ENCODE results near the gene GFOD2. TPM values are rescaled to one million over a fixed set of nuclear protein-coding genes. Genes with fewer than 3 reads are reported as not detected.

Gene GFOD2
- 10.5 and 11.2 TPM in 2 replicates for total RNA-seq
- 13.5 TPM for polyA plus RNA-seq (2012)

GRCh38 chr16:67719048-67719777 lies at the start of gene GFOD2:
Gene GFOD2 (minus strand): TSS chr16:67719316. CDS start chr16:67685715, 33,601 bp downstream.
- peak; percentile 95 for DNase-seq (ENCODE audit: low read depth)

DNA sequence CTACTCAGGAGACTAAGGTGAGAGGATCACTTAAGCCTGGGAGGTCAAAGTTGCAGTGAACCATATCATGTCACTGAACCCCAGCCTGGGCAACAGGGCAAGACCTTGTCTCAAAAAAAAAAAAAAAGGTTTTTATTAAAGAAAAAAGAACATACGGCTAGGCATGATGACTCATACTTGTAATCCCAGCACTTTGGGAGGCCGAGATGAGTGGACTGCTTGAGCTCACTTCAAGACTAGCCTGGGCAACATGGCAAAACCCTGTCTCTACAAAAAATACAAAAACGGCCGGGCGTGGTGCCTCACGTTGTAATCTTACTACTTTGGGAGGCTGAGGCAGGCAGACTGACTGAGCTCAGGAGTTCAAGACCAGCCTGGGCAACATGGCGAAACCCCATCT lies 48.8 kb upstream of the GFOD2 start:
- DNase-seq (ENCODE audit: low read depth), result peak; percentile 53

DNA sequence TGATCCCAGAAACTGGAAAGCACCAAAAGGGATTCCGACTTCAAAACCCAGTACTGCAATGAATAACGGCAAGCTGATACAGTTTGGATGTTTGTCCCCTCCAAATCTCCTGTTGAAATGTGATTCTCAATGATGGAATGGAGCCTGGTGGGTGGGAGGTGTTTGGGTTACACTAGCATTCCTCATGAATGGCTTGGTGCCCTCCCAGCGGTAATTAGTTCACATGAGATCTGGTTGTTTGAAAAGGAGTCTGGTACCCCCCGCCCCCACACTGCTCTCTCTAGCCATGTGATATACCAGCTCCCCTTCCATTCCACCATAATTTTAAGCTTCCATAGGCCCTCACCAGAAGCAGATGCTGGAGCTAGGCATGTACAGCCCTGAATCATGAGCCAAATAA lies 47.2 kb upstream of the GFOD2 start:
- no peak for DNase-seq (ENCODE audit: low read depth)

DNA sequence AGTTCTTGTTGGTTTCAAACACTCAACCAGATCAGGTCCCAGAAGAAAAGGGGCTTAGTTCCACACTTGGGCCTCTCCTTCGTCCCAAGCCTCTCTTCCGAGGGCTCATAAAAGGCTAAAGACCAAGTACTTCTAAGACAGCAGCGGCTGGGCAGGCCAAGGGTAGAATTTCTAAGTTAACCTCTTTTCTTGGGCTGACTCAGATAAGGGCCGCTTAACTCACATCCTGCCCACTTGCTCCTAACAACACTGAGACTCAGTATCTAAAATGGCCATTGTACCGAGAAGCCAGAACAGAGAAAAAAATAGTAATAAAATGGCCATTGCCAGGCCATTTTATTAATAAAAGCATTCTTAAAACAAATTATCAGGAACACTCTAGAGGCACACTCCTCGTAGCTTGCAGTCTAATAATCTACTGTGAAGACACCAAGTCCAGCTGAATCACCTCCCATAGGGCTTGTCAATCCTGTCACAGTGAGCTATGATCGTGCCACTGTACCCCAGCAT lies 45.1 kb upstream of the GFOD2 start:
- DNase-seq (ENCODE audit: low read depth), result no peak

- DNase-seq (ENCODE audit: low read depth), result no peak
Observed at GRCh38 chr16:67763066-67763465, 44.0 kb upstream of the GFOD2 start.

GRCh38 chr16:67762385-67762784 lies 43.3 kb upstream of the GFOD2 start:
- no peak for DNase-seq (ENCODE audit: low read depth)

GRCh38 chr16:67761924-67762323 lies 42.8 kb upstream of the GFOD2 start:
- no peak for DNase-seq (ENCODE audit: low read depth)

DNA sequence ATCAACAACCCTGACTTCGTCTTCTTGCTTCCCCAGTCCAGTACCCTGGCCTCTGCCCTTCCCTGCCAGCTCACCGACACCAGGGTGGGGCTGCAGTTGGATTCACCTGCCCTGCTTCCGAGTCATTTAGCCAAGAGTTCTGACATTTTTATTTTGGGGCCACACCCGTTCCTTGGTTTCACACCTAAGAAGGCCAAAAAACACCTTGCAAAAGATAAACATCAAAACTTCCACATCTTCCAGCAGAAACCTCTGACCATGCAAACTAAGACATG lies 41.8 kb upstream of the GFOD2 start:
- DNase-seq (ENCODE audit: low read depth), result no peak

- no peak for DNase-seq (ENCODE audit: low read depth)
Observed at GRCh38 chr16:67760206-67760955, 41.3 kb upstream of the GFOD2 start.

DNA sequence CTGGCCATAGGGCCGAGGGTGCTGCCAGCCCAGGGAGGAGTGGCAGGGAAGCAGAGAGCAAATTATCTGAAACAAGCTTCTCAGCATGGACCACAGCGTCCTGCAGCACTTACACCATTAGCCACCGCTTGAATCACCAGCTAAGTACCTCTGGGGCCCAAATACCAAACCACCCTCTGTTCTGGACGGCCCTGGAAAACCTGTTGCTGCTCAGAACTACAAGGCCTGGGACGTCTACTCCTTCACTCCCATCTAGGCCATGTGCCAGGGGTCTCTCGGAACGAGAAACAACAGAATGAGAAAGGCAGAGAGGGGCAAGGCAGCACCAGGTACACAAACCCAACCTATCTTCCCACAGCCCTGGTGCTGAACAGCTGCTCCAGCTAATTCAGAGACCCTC lies 39.9 kb upstream of the GFOD2 start:
- DNase-seq (ENCODE audit: low read depth), result no peak

DNA sequence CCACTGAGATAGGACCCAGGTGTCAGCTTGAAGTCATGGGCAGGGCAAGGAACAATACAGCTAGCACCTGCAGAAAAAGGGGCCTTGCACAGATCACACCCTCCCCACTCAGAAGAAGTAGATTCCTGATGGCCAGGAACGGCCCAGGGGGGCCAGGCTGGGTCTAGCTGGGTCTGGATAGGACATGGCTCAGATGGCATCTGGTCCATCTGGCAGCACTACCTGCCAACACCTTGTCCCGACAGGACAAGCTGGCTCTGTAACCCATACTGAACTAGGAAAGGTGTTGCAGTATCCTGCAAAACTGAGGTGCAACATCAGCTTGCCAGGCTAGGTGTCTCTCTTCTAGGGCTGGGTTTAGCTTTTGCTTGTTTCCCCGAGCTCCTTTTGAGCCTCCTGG lies 38.9 kb upstream of the GFOD2 start:
- no peak for DNase-seq (ENCODE audit: low read depth)

DNA sequence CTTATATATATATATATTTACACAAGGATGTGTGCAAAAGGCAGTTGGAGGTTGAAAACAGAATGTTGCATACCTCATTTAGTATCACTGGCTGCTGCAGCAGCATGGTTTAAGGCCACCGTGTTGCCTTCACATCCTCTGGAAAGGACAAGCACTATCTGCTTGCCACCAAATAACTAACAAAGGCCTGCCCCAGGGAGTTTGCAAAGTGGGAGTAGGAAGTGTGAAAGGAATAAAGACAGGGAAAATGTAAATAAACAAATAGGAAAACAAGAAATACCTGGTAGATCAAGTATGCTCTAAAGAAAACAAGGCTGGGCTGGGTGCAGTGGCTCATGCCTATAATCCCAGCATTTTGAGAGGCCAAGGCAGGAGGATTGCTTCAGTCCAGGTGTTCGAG lies 33.5 kb upstream of the GFOD2 start:
- DNase-seq (ENCODE audit: low read depth), result no peak

- DNase-seq (ENCODE audit: low read depth), result peak; percentile 59
Observed at GRCh38 chr16:67751331-67751730, 32.2 kb upstream of the GFOD2 start.

DNA sequence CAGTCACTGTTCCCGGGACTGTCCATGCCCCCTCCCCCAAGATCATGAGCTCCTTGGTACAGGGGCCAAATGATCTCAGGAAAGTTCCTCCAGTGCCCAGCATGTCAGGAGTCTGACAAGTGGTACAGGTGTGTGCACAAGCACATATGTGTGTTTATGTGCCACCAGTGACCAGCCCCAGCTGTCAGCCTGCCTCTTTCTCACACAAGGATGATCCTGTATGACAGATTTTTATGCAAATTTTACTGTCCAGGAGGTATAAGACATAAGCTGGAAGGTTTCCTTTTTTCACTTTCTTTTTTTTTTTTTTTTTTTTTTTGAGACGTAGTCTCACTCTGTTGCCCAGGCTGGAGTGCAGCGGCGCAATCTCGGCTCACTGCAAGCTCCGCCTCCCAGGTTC lies 31.4 kb upstream of the GFOD2 start:
- no peak for DNase-seq (ENCODE audit: low read depth)

- no peak for DNase-seq (ENCODE audit: low read depth)
Observed at GRCh38 chr16:67749436-67750078, 30.4 kb upstream of the GFOD2 start.

- no peak for DNase-seq (ENCODE audit: low read depth)
Observed at GRCh38 chr16:67748834-67749233, 29.7 kb upstream of the GFOD2 start.

GRCh38 chr16:67746846-67747245 lies 27.7 kb upstream of the GFOD2 start:
- no peak for DNase-seq (ENCODE audit: low read depth)

DNA sequence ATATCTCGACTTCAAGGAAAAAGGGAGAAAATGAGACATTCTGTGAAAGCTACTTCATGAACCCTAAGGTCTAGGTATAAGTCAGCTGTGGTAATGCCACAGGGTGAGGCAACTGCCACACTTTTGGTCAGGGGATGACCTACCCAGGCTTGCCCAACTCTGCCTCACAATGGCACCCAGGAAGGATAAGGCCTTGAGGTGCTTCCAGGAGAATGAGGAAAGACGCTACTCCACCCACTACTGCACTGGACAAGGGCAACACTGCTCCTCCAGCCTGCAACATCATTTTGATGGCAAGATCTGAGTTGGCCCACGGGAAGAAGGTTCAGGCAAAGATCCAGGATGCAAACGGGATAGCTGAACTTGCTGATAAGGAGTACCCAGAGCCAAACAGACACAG lies 22.0 kb upstream of the GFOD2 start:
- no peak for DNase-seq (ENCODE audit: low read depth)

- DNase-seq (ENCODE audit: low read depth), result no peak
Observed at GRCh38 chr16:67740391-67740790, 21.3 kb upstream of the GFOD2 start.

DNA sequence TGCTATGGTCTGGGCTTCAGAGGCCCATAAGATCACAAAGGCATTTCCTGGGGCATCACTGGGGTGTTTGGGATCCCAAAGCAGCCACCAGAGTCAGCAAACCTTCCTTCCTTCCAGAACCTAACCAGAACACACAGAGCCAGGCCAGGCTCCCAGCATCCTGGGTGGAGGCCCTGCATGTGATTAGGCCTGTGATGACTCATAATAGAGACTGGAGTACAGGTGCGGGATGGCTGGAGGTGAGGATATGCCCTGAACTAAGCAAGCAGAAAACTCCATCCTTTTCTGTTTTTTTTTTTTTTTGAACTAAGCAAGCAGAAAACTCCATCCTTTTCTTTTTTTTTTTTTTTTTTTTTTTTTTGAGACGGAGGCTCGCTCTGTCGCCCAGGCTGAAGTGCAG lies 17.7 kb upstream of the GFOD2 start:
- no peak for DNase-seq (ENCODE audit: low read depth)

DNA sequence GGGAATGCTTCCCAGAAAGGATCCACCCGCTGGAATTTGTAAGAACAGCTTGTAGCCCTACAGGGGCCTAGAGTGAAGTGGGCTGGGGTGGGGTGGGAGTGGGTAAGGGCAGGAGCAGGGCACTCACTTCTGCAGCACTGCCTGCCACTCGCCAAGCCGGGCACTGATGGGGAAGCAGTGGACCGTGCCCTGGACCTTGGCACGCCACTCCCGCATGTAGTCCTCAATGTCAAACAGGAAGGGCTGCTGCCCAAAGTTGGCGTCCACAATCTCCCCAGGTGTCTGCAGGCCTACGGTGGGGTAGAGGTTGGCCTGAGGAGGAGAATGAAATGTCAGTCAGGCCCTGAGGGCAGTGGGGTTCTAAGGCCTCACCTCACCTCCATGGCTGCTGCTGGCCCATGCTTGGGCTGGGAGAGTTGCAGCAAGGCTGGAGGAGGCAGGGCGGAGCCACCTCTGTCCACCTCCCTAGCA lies 15.7 kb upstream of the GFOD2 start:
- DNase-seq (ENCODE audit: low read depth), result no peak
